Subcutaneous adipose tissue (tissue), 4 donors: Measurements from ENCODE around the gene PTDSS2. TPM values are rescaled to one million over a fixed set of nuclear protein-coding genes. Genes with fewer than 3 reads are reported as not detected.

ENCODE experiments used
- CTCF ChIP-seq: fragments of 450-650 bp; IDR thresholded peaks from one replicate; pipeline ENCODE4 v1.5.1; 2016; ENCODE audit warnings: low read depth, mild to moderate bottlenecking, control low read depth, antibody characterized with exemption, moderate library complexity
- total RNA-seq, 4 donors: library from RNA; depleted of rRNA; stranded (reverse); fragments of >200 nt; gene quantifications; one replicate each; pipeline ENCODE4 v1.1.0, GENCODE V29; 2016

PTDSS2 gene
- total RNA-seq, 4 donors from 2014 or later, result 19.1 to 77.6 (median 26.2) TPM

GRCh38 chr11:508956-509355, 58.9 kb downstream of the PTDSS2 start:
- no peak for TF ChIP-seq CTCF

- no peak for TF ChIP-seq CTCF
Observed at GRCh38 chr11:512761-513595, 62.9 kb downstream of the PTDSS2 start.

GRCh38 chr11:514606-515005, 64.5 kb downstream of the PTDSS2 start:
- no peak for TF ChIP-seq CTCF

DNA sequence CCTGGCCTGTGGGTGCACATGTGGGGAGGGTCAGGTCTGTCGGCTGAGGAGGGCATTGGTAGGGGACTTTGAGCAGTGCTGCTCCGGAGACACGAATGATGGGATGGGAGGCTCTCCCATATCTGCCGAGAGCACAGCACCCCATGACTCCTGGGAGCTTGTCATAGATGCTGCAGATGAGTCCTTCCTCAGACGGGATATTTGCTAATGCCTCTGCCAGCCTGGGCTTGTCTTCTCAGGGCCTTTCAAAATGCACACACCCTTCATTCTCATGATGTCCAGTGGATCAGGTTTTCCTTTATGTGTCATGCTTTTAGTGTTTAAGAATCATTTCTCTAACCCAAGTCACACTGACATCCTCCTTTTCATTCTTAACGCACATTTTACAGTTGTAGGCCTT, 65.1 kb downstream of the PTDSS2 start:
- no peak for TF ChIP-seq CTCF

DNA sequence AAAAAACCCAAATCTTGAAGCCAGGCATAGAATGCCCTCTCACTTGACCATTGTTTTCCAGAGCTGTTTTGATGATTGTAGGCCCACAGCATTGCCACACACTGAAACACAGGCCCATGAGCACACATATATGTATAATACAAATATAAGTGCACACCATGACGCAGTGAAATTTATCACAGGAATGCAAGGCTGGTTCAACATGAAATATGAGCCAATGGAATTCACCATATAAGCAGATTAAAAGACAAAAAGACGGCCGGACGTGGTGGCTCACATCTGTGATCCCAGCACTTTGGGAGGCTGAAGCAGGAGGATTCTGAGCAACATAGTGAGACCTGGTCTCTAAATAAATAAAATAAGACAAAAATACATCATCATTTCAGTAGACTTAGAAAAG, 66.3 kb downstream of the PTDSS2 start:
- no peak for TF ChIP-seq CTCF

GRCh38 chr11:518463-519202, 68.6 kb downstream of the PTDSS2 start:
- no peak for TF ChIP-seq CTCF

- TF ChIP-seq CTCF, result no peak
Observed at GRCh38 chr11:520428-521176, 70.5 kb downstream of the PTDSS2 start.
